NCI-H128 (cell line): Measurements from ENCODE around the gene ZSCAN31.
"Not testable (repeated sequence)": the region's sequence is repeated elsewhere in the genome, so short reads cannot be mapped to it uniquely, and the experiment has no call there.

ENCODE experiments used
- DNase-seq: peaks from one replicate; lab custom pipeline; 2025; ENCODE audit not compliant: unreplicated experiment; lab: John Stamatoyannopoulos, UW

ZSCAN31 gene

GRCh38 chr6:28335564-28336283 is at the start of gene ZSCAN31:
Gene ZSCAN31, minus strand, starts transcription at chr6:28336148. Its CDS starts 6,465 bp downstream, at chr6:28329683.
- peak; percentile 78 for DNase-seq

DNA sequence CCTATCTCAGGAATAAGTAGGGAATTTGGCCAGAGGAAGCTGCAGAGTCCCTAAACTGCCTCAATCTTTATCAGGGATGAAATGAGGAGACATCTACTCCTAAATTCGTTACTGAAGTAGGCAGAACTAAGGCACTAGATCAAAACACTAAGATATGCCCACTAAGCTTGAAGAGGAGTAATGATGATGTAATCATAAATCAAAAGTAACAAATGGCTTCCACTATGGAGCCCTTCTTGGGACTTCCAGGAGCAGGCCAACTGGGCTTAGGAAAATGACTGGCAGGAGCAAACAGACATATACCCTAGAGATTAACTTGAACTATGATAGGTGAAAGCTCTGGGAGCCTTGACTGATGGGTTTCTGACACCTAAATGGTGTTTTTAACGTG is 48.2 kb upstream of the ZSCAN31 start:
- DNase-seq: no peak

DNA sequence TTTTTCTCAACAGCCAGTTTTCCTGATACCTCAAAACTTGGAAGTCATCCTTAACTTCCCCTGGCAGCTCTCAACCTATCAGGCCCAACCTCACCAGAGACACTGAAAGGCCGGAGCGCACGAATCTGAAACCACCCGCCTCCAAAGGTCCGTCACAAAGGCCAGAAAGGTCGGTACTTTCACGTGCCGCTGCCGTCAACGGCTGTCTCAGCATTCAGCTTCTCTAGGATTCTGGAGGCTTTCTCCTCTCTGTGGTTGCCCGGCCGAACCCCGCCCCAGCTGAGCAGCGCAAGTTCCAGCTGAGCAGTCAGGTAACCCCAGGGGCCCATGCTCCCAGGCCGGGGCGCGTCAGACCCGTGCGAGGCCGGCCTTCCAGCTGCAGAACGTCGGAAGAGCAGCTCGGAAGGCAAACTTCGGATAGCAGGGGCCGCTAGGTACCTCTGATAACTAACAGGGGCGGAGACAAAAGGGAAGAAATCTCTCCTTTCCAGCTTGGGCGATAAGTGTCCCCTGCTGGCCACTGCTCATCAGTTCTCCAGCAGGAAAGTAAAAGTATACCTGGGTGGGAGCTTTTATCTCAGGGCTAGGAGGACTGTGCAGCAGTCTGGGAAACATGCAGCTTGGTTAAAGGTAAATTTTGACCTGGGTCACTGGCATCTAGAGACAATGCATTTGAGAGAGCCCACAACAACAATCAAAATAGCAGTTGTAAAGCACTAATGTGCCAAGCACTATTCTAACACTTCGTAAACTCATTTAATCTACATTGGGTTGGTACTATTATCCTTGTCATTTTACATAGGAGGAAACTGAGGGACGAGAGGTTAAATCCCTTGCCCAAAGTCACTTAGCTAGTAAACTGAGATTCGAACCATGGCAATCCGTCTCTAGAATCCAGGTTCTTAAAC is 47.5 kb upstream of the ZSCAN31 start:
- no peak for DNase-seq

DNA sequence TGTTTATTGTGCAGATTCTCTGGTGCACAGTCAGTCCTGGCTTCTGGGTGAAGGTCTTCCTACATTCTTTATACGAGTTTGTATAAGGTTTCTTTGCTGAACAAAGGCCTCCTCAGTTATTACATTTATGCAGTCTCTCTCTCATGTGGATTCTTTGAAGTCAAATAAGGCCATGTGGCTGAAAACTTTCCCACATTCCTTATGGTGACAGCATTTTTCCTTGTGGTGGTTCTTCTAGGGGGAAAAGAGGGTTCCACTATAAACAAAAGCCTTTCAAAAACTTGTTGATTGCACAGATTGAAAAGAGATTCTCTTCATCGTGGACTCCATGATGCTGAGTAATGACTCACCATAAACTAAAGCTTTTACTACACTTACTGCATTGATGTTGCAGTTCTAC is 44.4 kb upstream of the ZSCAN31 start:
- DNase-seq: no peak

DNA sequence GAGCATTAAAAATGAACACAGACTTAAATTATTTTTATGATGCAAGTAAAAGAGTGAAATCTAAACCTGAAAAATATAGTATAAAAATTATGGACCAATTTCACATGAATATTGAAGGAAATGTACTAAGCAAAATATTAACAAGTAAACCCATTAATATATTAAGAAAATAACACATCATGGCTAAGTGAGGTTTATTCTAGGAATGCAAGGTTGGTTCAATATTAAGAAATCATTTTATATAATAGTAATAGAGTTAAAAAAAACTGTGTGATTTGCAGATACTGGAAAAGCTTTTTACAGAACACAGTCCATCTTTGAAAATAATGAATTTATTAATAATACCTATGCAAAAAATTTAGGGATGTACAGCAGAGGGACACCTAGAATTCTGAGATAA is 42.7 kb upstream of the ZSCAN31 start:
- no peak for DNase-seq

GRCh38 chr6:28377879-28378278 is 41.9 kb upstream of the ZSCAN31 start:
- no peak for DNase-seq

DNA sequence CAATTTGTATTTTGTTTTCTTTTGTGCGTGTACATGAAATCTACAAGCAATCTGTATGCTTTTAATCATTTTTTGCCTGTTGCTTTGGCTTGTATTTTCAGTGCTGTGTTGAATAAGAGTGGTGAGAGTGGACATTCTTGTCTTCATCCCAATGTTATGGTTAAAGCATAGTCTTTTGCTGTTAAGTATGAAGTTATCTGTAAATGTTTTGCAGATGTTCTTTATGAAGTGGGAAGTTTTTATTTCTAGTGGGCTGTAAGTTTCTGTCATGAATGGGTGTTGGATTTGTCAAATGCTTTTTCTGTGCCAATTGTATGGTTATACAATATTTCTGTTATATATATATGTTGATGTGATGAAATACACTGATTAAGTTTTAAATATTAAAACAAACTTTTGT is 38.0 kb upstream of the ZSCAN31 start:
- DNase-seq: no peak

DNA sequence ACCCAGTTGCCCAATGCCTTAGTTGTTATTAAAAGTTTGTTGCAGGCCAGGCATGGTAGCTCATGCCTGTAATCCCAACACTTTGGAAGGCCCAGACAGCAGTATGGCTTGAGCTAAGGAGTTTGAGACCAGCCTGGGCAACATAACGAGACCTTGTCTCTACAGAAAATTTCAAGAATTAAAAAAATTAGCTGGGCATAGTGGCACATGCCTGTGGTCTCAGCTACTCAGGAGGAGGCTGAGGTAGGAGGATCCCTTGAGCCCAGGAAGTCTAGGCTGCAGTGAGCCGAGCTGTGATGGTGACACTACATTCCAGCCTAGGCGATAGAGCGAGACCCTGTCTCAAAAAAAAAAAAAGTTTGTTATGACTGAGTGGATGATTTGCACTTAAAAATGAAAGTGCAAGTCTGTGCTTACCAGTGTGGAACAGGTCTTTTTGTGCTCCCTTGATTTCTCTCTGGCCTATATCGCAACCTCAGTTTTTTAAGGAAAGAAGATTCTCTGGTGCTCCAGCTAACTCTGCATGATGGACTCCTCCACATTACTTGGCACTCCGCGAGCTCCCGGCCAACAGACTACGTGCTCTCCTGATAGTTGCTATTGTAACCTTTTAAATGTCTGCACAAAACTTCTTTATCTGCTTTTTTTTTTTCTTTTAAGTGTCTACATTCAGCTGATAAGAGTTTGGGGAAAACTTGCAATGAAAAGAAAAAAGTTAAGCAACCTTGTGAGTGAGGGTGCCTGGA is 35.9 kb upstream of the ZSCAN31 start:
- DNase-seq: no peak

DNA sequence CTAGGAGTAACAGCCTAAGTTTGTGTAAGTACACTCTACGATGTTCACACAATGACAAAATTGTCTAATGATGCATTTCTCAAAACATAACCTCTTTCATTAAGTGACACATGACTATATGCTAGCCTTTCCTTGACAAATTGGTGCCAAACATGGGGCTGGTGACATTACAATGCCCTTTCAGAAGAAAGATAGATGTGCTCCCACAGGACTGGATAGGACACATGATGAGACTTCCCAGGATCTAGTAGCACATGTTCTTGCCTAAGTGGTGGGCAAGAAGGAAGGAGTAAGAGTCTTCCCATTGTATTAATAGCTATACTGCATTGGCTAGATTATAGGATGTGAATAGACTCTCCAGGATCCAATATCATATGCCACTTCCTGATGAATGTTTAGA is 35.3 kb upstream of the ZSCAN31 start:
- DNase-seq: no peak

DNA sequence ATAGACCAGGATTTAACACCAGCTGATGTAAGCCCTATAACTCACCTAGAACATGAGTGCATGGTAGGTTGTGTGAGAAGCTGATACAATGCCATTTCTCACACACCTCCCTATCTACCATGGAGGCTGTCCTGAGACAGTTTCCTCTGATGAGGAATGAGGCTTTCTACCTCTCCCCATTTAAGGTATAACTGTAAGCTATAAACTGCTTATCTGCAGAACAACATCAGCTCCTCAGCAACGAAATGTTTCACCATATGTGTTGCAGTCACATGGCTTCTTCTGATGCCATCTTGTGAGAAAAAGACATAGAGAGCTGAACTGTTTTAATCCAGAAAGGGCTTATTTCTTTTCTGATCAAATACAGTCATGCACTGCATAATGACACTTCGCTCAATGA is 34.5 kb upstream of the ZSCAN31 start:
- no peak for DNase-seq

DNA sequence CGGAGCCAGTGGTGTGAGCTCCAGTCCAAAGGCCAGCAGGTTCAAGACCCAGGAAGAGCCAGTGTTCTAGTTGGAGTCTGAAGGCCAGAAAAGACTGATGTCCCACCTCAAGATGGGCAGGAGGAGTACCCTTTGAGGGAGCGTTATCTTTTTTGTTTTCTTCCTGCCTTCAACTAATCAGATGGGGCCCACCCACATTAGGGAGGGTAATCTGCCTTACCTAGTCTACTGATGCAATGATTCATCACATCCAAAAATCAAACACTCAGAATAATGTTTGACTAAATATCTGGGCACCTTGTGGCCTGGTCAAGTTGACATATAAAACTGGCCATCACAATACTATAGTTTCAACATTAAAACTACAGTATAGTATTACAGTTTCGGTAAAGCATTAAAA is 33.5 kb upstream of the ZSCAN31 start:
- no peak for DNase-seq

- DNase-seq: no peak
Measured at GRCh38 chr6:28368522-28368921, 32.6 kb upstream of the ZSCAN31 start.

- DNase-seq: not testable (repeated sequence)
Measured at GRCh38 chr6:28365590-28365989, 29.6 kb upstream of the ZSCAN31 start.

DNA sequence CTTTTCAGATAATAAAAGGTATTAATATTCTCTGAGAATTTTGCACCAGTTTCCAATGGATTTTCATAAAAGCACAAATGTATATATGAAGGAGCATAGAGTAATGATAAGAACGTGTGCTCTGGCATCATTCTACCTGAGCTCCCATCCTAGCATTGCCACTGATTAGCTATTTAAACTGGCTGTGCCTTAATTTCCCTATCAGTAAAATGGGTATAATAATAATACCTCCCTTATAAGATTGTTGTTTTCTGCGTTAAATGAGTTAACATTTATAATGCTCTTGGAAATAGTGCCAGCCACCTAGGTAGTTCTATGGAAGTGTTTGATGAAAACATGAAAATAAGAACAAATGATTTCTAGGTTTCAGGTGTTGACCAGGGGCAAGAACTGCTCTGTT is 25.0 kb upstream of the ZSCAN31 start:
- no peak for DNase-seq

GRCh38 chr6:28359562-28359961 is 23.6 kb upstream of the ZSCAN31 start:
- DNase-seq: not testable (repeated sequence)

DNA sequence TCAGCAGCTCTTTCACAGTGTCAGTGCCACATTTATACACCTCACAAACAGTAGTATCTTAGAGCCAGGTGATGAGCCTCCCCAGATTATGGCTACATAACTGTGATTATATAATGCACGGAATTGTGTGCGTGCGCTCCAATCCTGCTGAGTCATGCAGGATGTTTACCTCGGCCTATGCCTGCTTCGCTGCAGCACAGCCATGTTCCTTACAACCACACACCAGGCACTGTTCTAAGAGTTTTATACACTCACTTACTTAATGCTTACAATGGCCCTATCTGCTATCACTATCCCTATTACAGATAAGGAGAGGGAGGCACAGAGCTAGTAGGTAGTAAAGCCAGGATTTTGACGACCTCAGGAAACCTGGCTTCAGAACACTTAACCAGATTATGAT is 21.1 kb upstream of the ZSCAN31 start:
- no peak for DNase-seq

DNA sequence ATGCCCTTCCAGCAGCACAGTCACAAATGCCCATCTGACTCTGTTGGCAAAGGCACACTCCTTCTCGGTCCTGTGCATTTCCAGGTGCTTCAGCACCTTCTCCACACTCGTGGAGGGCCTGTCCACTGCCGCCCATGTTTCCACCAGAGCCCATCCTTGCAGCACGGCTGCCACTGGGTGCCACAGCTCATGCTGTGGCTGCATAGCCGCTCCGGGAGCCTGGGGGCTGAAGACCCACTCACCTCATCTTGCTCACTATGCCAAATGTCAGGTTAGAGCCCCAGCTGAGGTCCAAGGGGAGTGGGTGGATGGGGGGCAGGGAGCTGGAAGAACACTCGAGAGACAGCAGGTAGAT is 20.7 kb upstream of the ZSCAN31 start:
- no peak for DNase-seq

DNA sequence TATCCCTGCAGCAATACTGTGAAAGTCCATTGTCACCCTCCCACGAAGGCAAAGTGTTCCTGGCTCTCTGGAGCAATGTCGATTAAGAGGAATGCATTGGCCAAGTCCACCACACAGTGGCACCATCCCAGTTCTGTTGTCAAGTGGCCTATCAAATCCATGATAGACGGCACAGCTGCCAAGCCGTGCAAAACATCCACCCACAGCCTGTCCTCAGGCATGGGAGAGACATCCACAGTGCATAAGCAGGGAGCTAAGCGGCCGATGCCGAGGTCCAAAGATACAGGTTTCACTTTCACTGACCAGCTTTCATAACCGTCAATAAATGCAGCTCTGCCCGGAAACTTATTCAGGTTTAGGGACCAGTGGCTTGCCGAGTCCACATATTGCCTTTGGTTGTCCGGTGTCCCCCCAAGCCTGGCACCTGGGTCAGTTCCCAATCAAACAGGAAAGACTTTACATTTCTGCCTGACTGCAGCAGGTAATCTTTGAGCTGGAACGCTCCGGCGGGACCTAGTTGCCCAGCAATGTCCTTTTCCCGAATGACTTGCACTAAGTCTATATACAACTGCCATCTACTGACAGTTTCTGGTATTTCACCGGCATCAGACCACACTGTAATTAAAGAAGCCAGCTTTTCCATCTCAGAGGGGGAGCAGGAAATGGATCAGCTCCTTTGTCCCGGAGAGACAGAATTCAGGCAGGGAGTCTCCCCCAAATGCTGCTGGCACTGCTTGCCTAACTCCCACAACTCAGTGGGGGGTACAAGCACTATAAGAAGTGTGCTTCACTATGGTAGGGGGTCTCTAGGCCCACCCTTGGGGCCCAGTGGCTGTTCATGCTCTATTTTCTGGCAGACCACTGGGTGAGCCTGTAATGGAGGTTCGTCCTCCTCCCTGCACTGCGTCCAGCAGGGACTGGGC is 20.1 kb upstream of the ZSCAN31 start:
- peak; percentile 70 for DNase-seq

DNA sequence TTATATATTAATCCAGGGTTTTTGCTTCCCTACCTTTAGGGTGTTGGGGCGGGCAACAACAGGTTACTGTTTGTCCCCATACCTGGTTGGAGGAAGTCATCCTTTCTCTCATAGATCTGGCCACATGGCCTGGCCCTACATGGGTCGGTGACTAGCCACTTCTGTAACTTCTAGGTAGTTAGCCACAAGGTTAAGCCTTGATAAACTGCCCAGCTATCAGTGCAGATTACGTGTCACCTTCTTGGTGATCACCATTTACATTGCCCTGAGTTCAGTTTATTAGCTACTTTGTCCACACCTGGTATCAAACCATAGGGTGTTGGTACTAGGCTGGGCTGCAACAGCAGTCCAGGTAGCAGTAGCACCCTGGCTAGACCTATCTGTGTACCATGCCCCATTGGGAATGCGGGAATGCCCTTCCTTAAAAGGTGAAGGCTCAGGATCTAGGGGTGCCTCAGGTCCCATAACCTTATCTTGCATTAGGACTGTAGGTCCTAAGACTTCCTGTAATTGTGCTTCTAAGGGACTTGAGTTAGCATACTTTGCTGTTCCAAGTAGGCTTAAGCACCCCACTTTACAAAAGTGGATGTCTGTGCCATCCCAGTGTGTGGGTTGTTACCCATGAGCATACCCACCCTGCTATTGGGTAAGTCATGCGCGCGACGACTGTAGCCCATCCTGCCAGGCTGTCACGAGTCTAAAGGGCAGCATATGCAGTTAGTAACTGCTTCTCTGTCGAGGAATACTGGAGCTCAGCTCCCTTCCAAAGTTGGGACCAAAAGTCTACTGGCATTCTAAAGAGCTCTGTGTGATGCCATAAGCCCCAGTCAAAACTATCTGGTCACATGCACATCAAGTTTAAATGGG is 19.0 kb upstream of the ZSCAN31 start:
- DNase-seq: no peak
